ENCODE data around the gene SYNJ2. TPM values are rescaled to one million over a fixed set of nuclear protein-coding genes. Genes with fewer than 3 reads are reported as not detected.

SYNJ2 gene
- total RNA-seq, 1 experiment from 2014 or later = 24.5 TPM

- no peaks in the 10 kb centered on the region for H3K79me1 ChIP-seq (ENCODE audit: insufficient read depth, low read depth, low read length, poor library complexity, severe bottlenecking)
- H3K9ac ChIP-seq (ENCODE audit: extremely low read depth, insufficient read length, low read length) = no peak overlapping the region
- WGBS (ENCODE audit: extremely low coverage, insufficient read length, low lambda C conversion rate) = no CpG with 5 or more reads among the region's 6 CpGs
- H3K4ac ChIP-seq (ENCODE audit: low read depth, low read length) = no peak overlapping the region
- H4K20me1 ChIP-seq (ENCODE audit: control insufficient read depth, insufficient read depth, insufficient read length) = no peaks in the 10 kb centered on the region
- no peak overlapping the region for H4K91ac ChIP-seq (ENCODE audit: insufficient read length, low read depth, low read length)
- Mint-ChIP-seq H3K4me1 (peaks cover 4 to 17% of the 10 kb centered on the region in 2 experiments), H3K27me3 (ENCODE audit: low read depth) (no peaks in the 10 kb centered on the region), H3K36me3 (ENCODE audit: insufficient read depth in 1 of 3, low read depth in 3 of 3) (peaks cover 0 to 60% (median 4%) of the 10 kb centered on the region in 3 experiments; a peak in 4 of 7 replicates), H3K4me3 (no peak overlapping the region), H3K27ac (no peak overlapping the region), H3K9me3 (no peaks in the 10 kb centered on the region)
- no peak overlapping the region for H3K14ac ChIP-seq (ENCODE audit: insufficient read depth, low read length)
- no peak overlapping the region for H3K4me2 ChIP-seq (ENCODE audit: insufficient read depth, insufficient read length, low read length)
- no peak overlapping the region for H3T11ph ChIP-seq (ENCODE audit: low read length)
- no peaks in the 10 kb centered on the region for H3K23me2 ChIP-seq (ENCODE audit: insufficient read length, low read depth, low read length, poor library complexity, severe bottlenecking)
- no peaks in the 10 kb centered on the region for H3K4me1 ChIP-seq (ENCODE audit: insufficient read depth, low read length)
- no peak overlapping the region for H2AFZ ChIP-seq (ENCODE audit: low read length)
- H2AK5ac ChIP-seq (ENCODE audit: insufficient read length, low read length) = no peak overlapping the region
- no peaks in the 10 kb centered on the region for H3K79me2 ChIP-seq (ENCODE audit: insufficient read depth, low read length)
- H4K5ac ChIP-seq (ENCODE audit: insufficient read length, low read depth, low read length) = no peak overlapping the region
- H2BK15ac ChIP-seq (ENCODE audit: low read depth, low read length) = no peak overlapping the region
- no peak overlapping the region for H2BK120ac ChIP-seq (ENCODE audit: low read depth, low read length, poor library complexity, severe bottlenecking)
- H2BK12ac ChIP-seq (ENCODE audit: insufficient read length, low read depth, low read length) = no peak overlapping the region
- H4K8ac ChIP-seq (replicated peaks; ENCODE audit: insufficient read length, low read depth, low read length) = no peak overlapping the region
- no peak for TF ChIP-seq CTCF (conservative IDR thresholded peaks at IDR 0.05)
- H3K27ac ChIP-seq (ENCODE audit: insufficient read length, low read depth, low read length) = no peak overlapping the region
- H3K18ac ChIP-seq (ENCODE audit: insufficient read length, low read depth, low read length) = no peak overlapping the region
- H3K56ac ChIP-seq (ENCODE audit: insufficient read length, low read depth, low read length) = no peak overlapping the region
- H3K27me3 ChIP-seq (ENCODE audit: insufficient read depth, low read length) = no peaks in the 10 kb centered on the region
- H2BK20ac ChIP-seq (ENCODE audit: low read depth, low read length, poor library complexity, severe bottlenecking) = no peak overlapping the region
- H3K9me3 ChIP-seq (ENCODE audit: control insufficient read depth, low read depth, low read length) = no peaks in the 10 kb centered on the region
- H2BK5ac ChIP-seq (ENCODE audit: insufficient read length, low read length) = no peak overlapping the region
- no peak for DNase-seq
- H3K23ac ChIP-seq (ENCODE audit: insufficient read length, low read depth, low read length) = no peak overlapping the region
Measured at GRCh38 chr6:158069800-158070195, 88.1 kb downstream of the SYNJ2 start.
